Astrocyte of the cerebellum (primary cell): Measurements from ENCODE around the gene MYO10.

Source experiments
- DNase-seq: peaks from one replicate; pipeline ENCODE4 v3.0.0-alpha.2; 2011; ENCODE audit warnings: low read depth
- H3K4me3 ChIP-seq: 2 replicates; pipeline ENCODE4 v1.5.1; 2011; ENCODE audit warnings: mild to moderate bottlenecking, low read depth, low read length, moderate library complexity
- CTCF ChIP-seq: IDR thresholded peaks from 2 replicates; pipeline ENCODE4 v1.5.1; 2012; ENCODE audit warnings: low read length, low read depth, moderate library complexity, mild to moderate bottlenecking; ENCODE audit errors: missing control alignments
- in situ Hi-C: cut with HindIII; loops from 2 replicates; pipeline ENCODE4 v1.10.0; 2017; ENCODE audit warnings: low sequenced_read_pairs

Gene MYO10

GRCh38 chr5:16700081-16700480 is 236.0 kb downstream of the MYO10 start:
- no peak overlapping the region for H3K4me3 ChIP-seq
- TF ChIP-seq CTCF, result no peak
- in situ Hi-C loops, result no loop called here
- no peak for DNase-seq

- no peak for DNase-seq
- TF ChIP-seq CTCF, result no peak
- H3K4me3 ChIP-seq, result no peak overlapping the region
- in situ Hi-C loops, result loop anchor here (5.0 kb wide), 1 partner anchor 497 kb away; no protein-coding TSS in a partner anchor
Measured at GRCh38 chr5:16695779-16696178, 240.3 kb downstream of the MYO10 start.

- no peak for DNase-seq
- TF ChIP-seq CTCF, result no peak
- in situ Hi-C loops, result no loop called here
- no peak overlapping the region for H3K4me3 ChIP-seq
Measured at GRCh38 chr5:16693879-16694278, 242.2 kb downstream of the MYO10 start.

GRCh38 chr5:16691731-16692130 is 244.4 kb downstream of the MYO10 start:
- no peak for TF ChIP-seq CTCF

GRCh38 chr5:16690243-16690852 is 245.7 kb downstream of the MYO10 start:
- no peak overlapping the region for H3K4me3 ChIP-seq
- in situ Hi-C loops, result no loop called here
- DNase-seq, result peak; percentile 23
- TF ChIP-seq CTCF, result peak; percentile 80

More at GRCh38 chr5:16691731-16692130, 244.4 kb downstream of the MYO10 start:
- DNase-seq, result no peak
- in situ Hi-C loops, result no loop called here
- no peak overlapping the region for H3K4me3 ChIP-seq

- no peak overlapping the region for H3K4me3 ChIP-seq
- DNase-seq, result no peak
- in situ Hi-C loops, result no loop called here
- no peak for TF ChIP-seq CTCF
Measured at GRCh38 chr5:16687898-16688297, 248.2 kb downstream of the MYO10 start.
